Skin epidermis (tissue), 12 donors: ENCODE data around the gene PYGO2.
A peak's percentile ranks its signal among the peaks of the same experiment; 100 is the strongest.
"Not testable (repeated sequence)": the region's sequence is repeated elsewhere in the genome, so short reads cannot be mapped to it uniquely, and the experiment has no call there.

ENCODE experiments used
- H3K27ac ChIP-seq, 21 experiments: fragments of 200-600 bp; sonication (generic) in 11 of 21; one replicate each; pipeline ENCODE4 v1.5.0; 2020; ENCODE audit warnings: mild to moderate bottlenecking in 3 of 21, inconsistent platforms in 2 of 21, moderate library complexity in 2 of 21
- H3K4me3 ChIP-seq, 7 experiments: fragments of 200-600 bp; sonication (generic) in 2 of 7; one replicate each; pipeline ENCODE4 v1.5.0; 2020; ENCODE audit warnings: inconsistent platforms in 2 of 7, mild to moderate bottlenecking in 2 of 7, moderate library complexity in 1 of 7

PYGO2 gene

GRCh38 chr1:154935749-154936554 lies 25.6 kb downstream of the PYGO2 start:
- Histone ChIP-seq H3K27ac (peak overlapping the region; percentile 75 to 100 (median 98)), H3K4me3 (peak overlapping the region; percentile 37 to 75 (median 60))

GRCh38 chr1:154934358-154934948 lies 27.1 kb downstream of the PYGO2 start:
- Histone ChIP-seq H3K4me3 (no peak overlapping the region), H3K27ac (peak overlapping the region in 1 of 21 experiments; percentile 6)

- Histone ChIP-seq H3K27ac (peak overlapping the region in 17 of 21 experiments; percentile 3 to 75 (median 44)), H3K4me3 (no peak overlapping the region)
Observed at GRCh38 chr1:154931940-154932487, 29.6 kb downstream of the PYGO2 start.

GRCh38 chr1:154926201-154926600 lies 35.4 kb downstream of the PYGO2 start:
- Histone ChIP-seq H3K4me3 (no peak overlapping the region), H3K27ac (peak overlapping the region in 3 of 21 experiments; percentile 9 to 23 (median 14))

- Histone ChIP-seq H3K4me3 (no peak overlapping the region), H3K27ac (peak overlapping the region in 3 of 21 experiments; percentile 9 to 23 (median 14))
Observed at GRCh38 chr1:154925335-154926170, 36.0 kb downstream of the PYGO2 start.

GRCh38 chr1:154923695-154924094 lies 37.9 kb downstream of the PYGO2 start:
- Histone ChIP-seq H3K27ac (no peak overlapping the region), H3K4me3 (no peak overlapping the region)

GRCh38 chr1:154913273-154913672 lies 48.3 kb downstream of the PYGO2 start:
- Histone ChIP-seq H3K27ac (peak overlapping the region in 1 of 21 experiments; percentile 83), H3K4me3 (no peak overlapping the region)

GRCh38 chr1:154912755-154913154 lies 48.8 kb downstream of the PYGO2 start:
- Histone ChIP-seq H3K4me3 (no peak overlapping the region), H3K27ac (peak overlapping the region in 4 of 21 experiments; percentile 37 to 83 (median 60))

GRCh38 chr1:154911691-154912550 lies 49.7 kb downstream of the PYGO2 start:
- no peak overlapping the region for H3K4me3 ChIP-seq
- peak overlapping the region in 16 of 21 experiments; percentile 26 to 83 (median 68) for H3K27ac ChIP-seq

- H3K27ac ChIP-seq, result peak overlapping the region in 14 of 21 experiments; percentile 26 to 83 (median 68)
- no peak overlapping the region for H3K4me3 ChIP-seq
Observed at GRCh38 chr1:154910851-154911250, 50.7 kb downstream of the PYGO2 start.

GRCh38 chr1:154908937-154909336 lies 52.6 kb downstream of the PYGO2 start:
- no peak overlapping the region for H3K27ac ChIP-seq
- no peak overlapping the region for H3K4me3 ChIP-seq

- H3K4me3 ChIP-seq, result not testable (repeated sequence)
- peak overlapping the region in 1 of 21 experiments; percentile 16 for H3K27ac ChIP-seq
Observed at GRCh38 chr1:154908129-154908528, 53.5 kb downstream of the PYGO2 start.
